ENCODE measurements around the gene CTBS. TPM values are rescaled to one million over a fixed set of nuclear protein-coding genes. Genes with fewer than 3 reads are reported as not detected.

CTBS gene
- polyA plus RNA-seq, 2 of the 4 experiments (the other 2 are of a cell fraction), result 6.7 to 25.3 TPM

- no peak for FAIRE-seq
Measured at GRCh38 chr1:84620720-84621313, 46.6 kb upstream of the CTBS start.

GRCh38 chr1:84619383-84620102 lies 45.3 kb upstream of the CTBS start:
- ChIA-PET POLR2A (interaction anchor here (1.3 to 2.9 kb wide), 2 partner anchors 46 to 114 kb away, joined by 5 to 23 read pairs; partner anchors contain the start of genes CTBS, GNG5 and SPATA1), CTCF (interaction anchor here (0.8 to 2.2 kb wide), 18 partner anchors 7 to 185 kb away, joined by 3 to 15 read pairs (median 4); partner anchors contain the start of genes GNG5 and SPATA1)
- ATAC-seq (no peak), DNase-seq (ENCODE audit: low read depth in 1 of 2, low spot score in 1 of 2) (peak; percentile 19 to 31), FAIRE-seq (no peak)
- peaks cover 12% of the 10 kb centered on the region; the same call in 1 of the 3 replicates for H3K4me1 ChIP-seq
- peak overlapping the region in 1 of 2 experiments; percentile 19; a peak in 1 of 6 replicates for H3K27ac ChIP-seq
- 46% methylated on average over 9 of the region's 9 CpGs for WGBS (ENCODE audit: missing lambda C conversion rate)
- H3K4me2 ChIP-seq, result peak overlapping the region; percentile 74
- TF ChIP-seq ELK1 (IDR thresholded peaks at IDR 0.05; ENCODE audit: low read depth, low read length), result no peak
- TF ChIP-seq BHLHE40 (IDR thresholded peaks at IDR 0.05; ENCODE audit: low read depth, low read length), result no peak
- no peak for TF ChIP-seq KDM5A (IDR thresholded peaks at IDR 0.05)
- TF ChIP-seq ESRRA (IDR thresholded peaks at IDR 0.05; ENCODE audit: borderline replicate concordance, low read length), result no peak
- H3K9me3 ChIP-seq, result peaks cover under 1% of the 10 kb centered on the region; the same call in 1 of the 3 replicates
- no peak overlapping the region for H3K4me3 ChIP-seq

More at GRCh38 chr1:84620720-84621313, 46.6 kb upstream of the CTBS start:
- peaks cover 12% of the 10 kb centered on the region; the same call in 1 of the 3 replicates for H3K4me1 ChIP-seq
- peak overlapping the region; percentile 78 to 97 for H3K27ac ChIP-seq
- ChIA-PET CTCF (interaction anchor here (0.6 to 2.2 kb wide), 36 partner anchors 8 to 497 kb away, joined by 3 to 15 read pairs (median 3); partner anchors contain the start of genes GNG5, SAMD13 and SPATA1), POLR2A (interaction anchor here (1.3 to 2.9 kb wide), 2 partner anchors 47 to 115 kb away, joined by 5 to 23 read pairs; partner anchors contain the start of genes CTBS, GNG5 and SPATA1)
- DNase-seq (ENCODE audit: low read depth in 1 of 2, low spot score in 1 of 2) (peak; percentile 44 to 80), ATAC-seq (peak; percentile 98)
- peak overlapping the region; percentile 74 for H3K4me2 ChIP-seq
- no peak for TF ChIP-seq HOXA7 (CRISPR knock-in tag; IDR thresholded peaks at IDR 0.05)
- TF ChIP-seq HMGXB4 (CRISPR knock-in tag; IDR thresholded peaks at IDR 0.05; ENCODE audit: borderline replicate concordance), result peak; percentile 93; the same call in 1 of the 2 replicates
- TF ChIP-seq CTCF (IDR thresholded peaks at IDR 0.05), result peak; percentile 98
- peak; percentile 81 for TF ChIP-seq KDM5A (IDR thresholded peaks at IDR 0.05)
- no peak for TF ChIP-seq ZSCAN20 (CRISPR knock-in tag; IDR thresholded peaks at IDR 0.05)
- TF ChIP-seq SMC3 (IDR thresholded peaks at IDR 0.05), result peak; percentile 93
- no peak for TF ChIP-seq ATOH8 (CRISPR knock-in tag; IDR thresholded peaks at IDR 0.05; ENCODE audit: low read depth)
- no peak for TF ChIP-seq GATA3 (IDR thresholded peaks at IDR 0.05; ENCODE audit: borderline replicate concordance)
- no peak for TF ChIP-seq ESRRA (IDR thresholded peaks at IDR 0.05; ENCODE audit: borderline replicate concordance, low read length)
- no peak for TF ChIP-seq JUNB (IDR thresholded peaks at IDR 0.05)
- no peak for TF ChIP-seq HDAC2 (IDR thresholded peaks at IDR 0.05)
- peak; percentile 45 to 52; a peak in 1 of 5 replicates for TF ChIP-seq JUN (IDR thresholded peaks at IDR 0.05)
- TF ChIP-seq HES2 (IDR thresholded peaks at IDR 0.05), result no peak
- peak; percentile 50 to 84; a peak in 4 of 5 replicates for TF ChIP-seq RAD21 (conservative IDR thresholded peaks at IDR 0.05 in 1 of 2, IDR thresholded peaks at IDR 0.05 in 1 of 2)
- TF ChIP-seq ZNF302 (CRISPR knock-in tag; IDR thresholded peaks at IDR 0.05), result no peak
- TF ChIP-seq POLR2A (IDR thresholded peaks at IDR 0.05; ENCODE audit: low read length), result peak; percentile 32
- no peaks in the 10 kb centered on the region for H3K9me3 ChIP-seq
- 0% methylated on average over 3 of the region's 46 CpGs for WGBS (ENCODE audit: missing lambda C conversion rate)
- peak overlapping the region; percentile 48 for H3K4me3 ChIP-seq

Data from A549 (cell line).